Fibroblast of the aortic adventitia (primary cell): ENCODE measurements around the gene WDR90. TPM values are rescaled to one million over a fixed set of nuclear protein-coding genes. Genes with fewer than 3 reads are reported as not detected.

ENCODE experiments used
- DNase-seq: peaks from one replicate; pipeline ENCODE4 v3.0.0-alpha.2; 2010; ENCODE audit warnings: low read depth
- H3K4me3 ChIP-seq: 2 replicates; pipeline ENCODE4 v1.5.1; 2011; ENCODE audit warnings: low read depth, mild to moderate bottlenecking, control low read depth, low read length, moderate library complexity
- CTCF ChIP-seq: IDR thresholded peaks from 2 replicates; pipeline ENCODE4 v1.5.1; 2011; ENCODE audit warnings: mild to moderate bottlenecking, low read length, control low read depth, inconsistent platforms; ENCODE audit not compliant: insufficient read depth
- total RNA-seq: library from RNA; depleted of rRNA; stranded (reverse); fragments of >200 nt; gene quantifications from 2 replicates; pipeline ENCODE4 v1.2.3, GENCODE V29; 2012; ENCODE audit warnings: low replicate concordance

The WDR90 gene
- total RNA-seq, 1 donor, result 25.0 TPM

GRCh38 chr16:657487-657886, 8.3 kb downstream of the WDR90 start:
- no peak overlapping the region for H3K4me3 ChIP-seq
- DNase-seq, result no peak
- TF ChIP-seq CTCF, result no peak

- no peak overlapping the region for H3K4me3 ChIP-seq
- TF ChIP-seq CTCF, result no peak
Measured at GRCh38 chr16:658679-659571, 9.8 kb downstream of the WDR90 start.

GRCh38 chr16:659618-660017, 10.5 kb downstream of the WDR90 start:
- no peak for TF ChIP-seq CTCF
- no peak for DNase-seq
- H3K4me3 ChIP-seq, result no peak overlapping the region

More at GRCh38 chr16:658679-659571, 9.8 kb downstream of the WDR90 start:
- DNase-seq, result no peak

- H3K4me3 ChIP-seq, result no peak overlapping the region
- no peak for TF ChIP-seq CTCF
- no peak for DNase-seq
Measured at GRCh38 chr16:660132-660458, 10.9 kb downstream of the WDR90 start.

- no peak overlapping the region for H3K4me3 ChIP-seq
- peak; percentile 61 for TF ChIP-seq CTCF
- peak; percentile 89 for DNase-seq
Measured at GRCh38 chr16:660459-661183, 11.5 kb downstream of the WDR90 start.

- no peak overlapping the region for H3K4me3 ChIP-seq
- DNase-seq, result no peak
- TF ChIP-seq CTCF, result no peak
Measured at GRCh38 chr16:661184-661821, 12.1 kb downstream of the WDR90 start.
